H1 (cell line): ENCODE results near the gene TP53RK. TPM values are rescaled to one million over a fixed set of nuclear protein-coding genes. Genes with fewer than 3 reads are reported as not detected.

Experiments used
- CTCF ChIA-PET: fragments of 300-600 bp; sonication (Branson Sonifier 250); formaldehyde crosslinking; loops from one replicate; lab custom pipeline; 2021; ENCODE audit not compliant: partially characterized antibody; lab: Charles Lee
- POLR2A ChIA-PET: fragments of 300-600 bp; sonication (Branson Sonifier 250); formaldehyde crosslinking; loops from one replicate; lab custom pipeline; 2021; ENCODE audit warnings: inconsistent platforms; ENCODE audit not compliant: partially characterized antibody; lab: Charles Lee
- DNase-seq, 2 experiments: peaks; one replicate each; pipeline versions ENCODE4 v3.0.0 to v3.0.0-alpha.2; 2010 to 2022; ENCODE audit warnings: low spot score in 2 of 2, low read depth in 1 of 2, mixed read lengths in 1 of 2
- FAIRE-seq: peaks from 2 replicates; lab custom pipeline; 2011; peaks lifted over from hg19 to GRCh38; lab: Jason Lieb, UNC
- H2AFZ ChIP-seq: 2 replicates; pipeline ENCODE4 v1.8.1; 2012; ENCODE audit warnings: low read length, inconsistent platforms
- H2AK5ac ChIP-seq: 2 replicates; pipeline ENCODE4 v1.6.1; 2013; ENCODE audit warnings: low read depth, low read length
- H2BK120ac ChIP-seq: replicated peaks from 2 replicates; pipeline ENCODE3; 2013; ENCODE audit warnings: low read depth, low read length, inconsistent platforms
- H2BK12ac ChIP-seq: 2 replicates; pipeline ENCODE4 v1.6.1; 2013; ENCODE audit warnings: low read depth, low read length
- H2BK15ac ChIP-seq: 2 replicates; pipeline ENCODE4 v1.6.1; 2013; ENCODE audit warnings: low read length
- H2BK20ac ChIP-seq: 2 replicates; pipeline ENCODE4 v1.6.1; 2013; ENCODE audit warnings: low read length
- H2BK5ac ChIP-seq: 2 replicates; pipeline ENCODE4 v1.6.1; 2013; ENCODE audit warnings: low read depth, low read length
- H3K14ac ChIP-seq: 2 replicates; pipeline ENCODE4 v1.6.1; 2013; ENCODE audit warnings: inconsistent platforms; ENCODE audit not compliant: insufficient read length
- H3K18ac ChIP-seq: 2 replicates; pipeline ENCODE4 v1.6.1; 2013; ENCODE audit warnings: low read length; ENCODE audit errors: extremely low read depth
- H3K23ac ChIP-seq: 2 replicates; pipeline ENCODE4 v1.6.1; 2013; ENCODE audit warnings: inconsistent platforms; ENCODE audit not compliant: insufficient read length
- H3K23me2 ChIP-seq: 2 replicates; pipeline ENCODE4 v1.6.1; 2013; ENCODE audit warnings: low read depth, low read length
- H3K27ac ChIP-seq: 2 replicates; pipeline ENCODE4 v1.6.1; 2011; ENCODE audit warnings: low read depth, low read length, inconsistent platforms
- H3K27me3 ChIP-seq, 4 experiments: replicated peaks in 1 of 4; 1 replicate in 1 of 4; 2 replicates in 3 of 4; pipeline versions ENCODE4 v1.6.1 to v1.8.1; 2011 to 2013; ENCODE audit warnings: low read length in 3 of 4, mild to moderate bottlenecking in 3 of 4, inconsistent platforms in 2 of 4, mixed read lengths in 2 of 4, moderate library complexity in 1 of 4; ENCODE audit not compliant: control insufficient read depth in 3 of 4, insufficient read depth in 3 of 4; ENCODE audit errors: extremely low read depth in 1 of 4
- H3K36me3 ChIP-seq, 4 experiments: 2 replicates each; pipeline versions ENCODE4 v1.6.1 to v1.8.1; 2011 to 2013; ENCODE audit warnings: mild to moderate bottlenecking in 4 of 4, low read length in 3 of 4, moderate library complexity in 2 of 4, control low read depth in 1 of 4, inconsistent platforms in 1 of 4; ENCODE audit not compliant: insufficient read depth in 4 of 4, control insufficient read depth in 2 of 4
- H3K4ac ChIP-seq: replicated peaks from 2 replicates; pipeline ENCODE3; 2013; ENCODE audit warnings: low read length, low read depth, mixed read lengths, inconsistent platforms; ENCODE audit not compliant: insufficient read length
- H3K4me1 ChIP-seq, 4 experiments: replicated peaks in 1 of 4; 1 replicate in 1 of 4; 2 replicates in 3 of 4; pipeline versions ENCODE4 v1.6.1 to v1.8.1; 2011 to 2013; ENCODE audit warnings: low read length in 3 of 4, inconsistent platforms in 2 of 4, mixed read lengths in 1 of 4; ENCODE audit not compliant: insufficient read depth in 4 of 4, control insufficient read depth in 3 of 4
- H3K4me2 ChIP-seq, 2 experiments: 2 replicates each; pipeline versions ENCODE4 v1.6.1 to v1.8.1; 2011 to 2013; ENCODE audit warnings: low read depth in 2 of 2, low read length in 2 of 2, control low read depth in 1 of 2, inconsistent platforms in 1 of 2, mild to moderate bottlenecking in 1 of 2; ENCODE audit not compliant: insufficient read depth in 1 of 2
- H3K4me3 ChIP-seq, 4 experiments: fragments of 200-600, 300-600 bp in 1 of 4; sonication (generic), shearing (Covaris generic), sonication (Bioruptor Twin) in 1 of 4; 2 replicates each; pipeline versions ENCODE4 v1.5.1 to v1.8.1; 2011 to 2016; ENCODE audit warnings: low read length in 4 of 4, low read depth in 3 of 4, control low read depth in 2 of 4, inconsistent platforms in 2 of 4, mild to moderate bottlenecking in 2 of 4, mixed read lengths in 1 of 4, moderate library complexity in 1 of 4; ENCODE audit not compliant: insufficient read depth in 2 of 4; ENCODE audit errors: extremely low read depth in 1 of 4
- H3K56ac ChIP-seq: replicated peaks from 2 replicates; pipeline ENCODE3; 2013; ENCODE audit warnings: low read depth, mild to moderate bottlenecking, mixed read lengths, low read length, inconsistent platforms; ENCODE audit not compliant: insufficient read length
- H3K79me1 ChIP-seq: 2 replicates; pipeline ENCODE4 v1.6.1; 2013; ENCODE audit warnings: low read depth, low read length, control low read depth
- H3K79me2 ChIP-seq, 2 experiments: 2 replicates each; pipeline versions ENCODE4 v1.6.1 to v1.8.1; 2012 to 2013; ENCODE audit warnings: low read length in 2 of 2, mild to moderate bottlenecking in 2 of 2, inconsistent platforms in 1 of 2; ENCODE audit not compliant: insufficient read depth in 2 of 2, control insufficient read depth in 1 of 2
- H3K9ac ChIP-seq, 4 experiments: replicated peaks in 1 of 4; 1 replicate in 1 of 4; 2 replicates in 3 of 4; pipeline versions ENCODE4 v1.6.1 to v1.8.1; 2011 to 2013; ENCODE audit warnings: low read depth in 3 of 4, low read length in 3 of 4, control low read depth in 2 of 4, mild to moderate bottlenecking in 2 of 4, moderate library complexity in 2 of 4, inconsistent platforms in 1 of 4; ENCODE audit errors: extremely low read depth in 1 of 4
- H3K9me3 ChIP-seq, 2 experiments: 2 replicates each; pipeline versions ENCODE4 v1.6.1 to v1.8.1; 2012 to 2013; ENCODE audit warnings: mild to moderate bottlenecking in 2 of 2, moderate library complexity in 2 of 2, control low read depth in 1 of 2, inconsistent platforms in 1 of 2, low read depth in 1 of 2, low read length in 1 of 2, mixed read lengths in 1 of 2; ENCODE audit not compliant: insufficient read depth in 2 of 2
- H4K20me1 ChIP-seq, 2 experiments: replicated peaks in 1 of 2; 2 replicates each; pipeline versions ENCODE3 to v1.8.1; 2011 to 2013; ENCODE audit warnings: inconsistent platforms in 2 of 2, low read length in 2 of 2, mild to moderate bottlenecking in 1 of 2; ENCODE audit not compliant: insufficient read depth in 2 of 2, control insufficient read depth in 1 of 2
- H4K5ac ChIP-seq: 2 replicates; pipeline ENCODE4 v1.6.1; 2013; ENCODE audit warnings: low read length, low read depth, mixed read lengths, inconsistent platforms; ENCODE audit not compliant: insufficient read length
- H4K8ac ChIP-seq: 2 replicates; pipeline ENCODE4 v1.8.0; 2013; ENCODE audit warnings: mild to moderate bottlenecking, moderate library complexity, low read length, inconsistent platforms; ENCODE audit not compliant: insufficient read depth; ENCODE audit errors: extremely low read depth
- H4K91ac ChIP-seq: replicated peaks from 2 replicates; pipeline ENCODE3; 2013; ENCODE audit warnings: low read length, mixed read lengths, inconsistent platforms; ENCODE audit not compliant: insufficient read length
- BRCA1 ChIP-seq: IDR thresholded peaks from 2 replicates; pipeline ENCODE4 v1.6.1; 2012; ENCODE audit warnings: low read depth, low read length, improper control_type of control experiment
- ZNF274 ChIP-seq: IDR thresholded peaks from 2 replicates; pipeline ENCODE4 v1.7.0; 2012; ENCODE audit warnings: low read length, borderline replicate concordance; ENCODE audit errors: extremely low read depth
- WGBS, 2 experiments: shearing (Covaris generic) in 1 of 2; methylation state at CpG; one replicate each; pipeline versions ENCODE4 v1.1.6 to v1.1.7; 2013 to 2015; ENCODE audit warnings: low lambda C conversion rate in 2 of 2, mixed read lengths in 2 of 2, inconsistent platforms in 1 of 2, low coverage in 1 of 2, missing lambda C conversion rate in 1 of 2; ENCODE audit not compliant: insufficient replicate concordance in 2 of 2, insufficient coverage in 1 of 2, insufficient read length in 1 of 2; ENCODE audit errors: extremely low coverage in 1 of 2, missing lambda C conversion rate in 1 of 2; 5-methylcytosine and 5-hydroxymethylcytosine counted together
- polyA plus RNA-seq, 7 experiments: library from polyadenylated mRNA; depleted of rRNA in 3 of 7; stranded (reverse) in 5 of 7; unstranded in 2 of 7; fragments of >200 nt in 5 of 7; fragments of 200-250 nt in 2 of 7; gene quantifications; 1 replicate in 5 of 7; 2 replicates in 1 of 7; 4 replicates in 1 of 7; pipeline versions ENCODE4 v1.2.1 to v1.2.3, GENCODE V29; 2011 to 2013; ENCODE audit warnings: missing spikeins in 2 of 7, mixed read lengths in 2 of 7
- total RNA-seq: library from RNA; stranded (reverse); fragmentation: NEBNext Ultra II Directional; extraction: Animal tissue kit (Norgen Biotek cat#: 25700); gene quantifications from 2 replicates; pipeline ENCODE4 v1.2.1, GENCODE V29; 2021

The TP53RK gene
- total and polyA plus RNA-seq, 2 of the 8 experiments (the other 6 are each of a cell fraction or from before 2014, with no cell fraction given): 8.5 to 16.3 TPM

GRCh38 chr20:46642265-46642968 is 46.8 kb downstream of the TP53RK start:
- H3K23me2 ChIP-seq: no peaks in the 10 kb centered on the region
- CTCF ChIA-PET: interaction anchor here (0.6 to 2.8 kb wide), 6 partner anchors 9 to 121 kb away, joined by 3 to 10 read pairs (median 3); partner anchors contain the start of gene SLC13A3
- no peak overlapping the region for H2BK15ac ChIP-seq
- H3K4me3 ChIP-seq: no peak overlapping the region
- no peaks in the 10 kb centered on the region for H3K27me3 ChIP-seq
- H2AFZ ChIP-seq: no peak overlapping the region
- H2BK20ac ChIP-seq: no peak overlapping the region
- H3K79me1 ChIP-seq: no peaks in the 10 kb centered on the region
- H2BK5ac ChIP-seq: no peak overlapping the region
- no peak overlapping the region for H3K9ac ChIP-seq
- no peak overlapping the region for H4K5ac ChIP-seq
- H2BK120ac ChIP-seq: no peak overlapping the region
- peaks cover 0 to 4% (median 2%) of the 10 kb centered on the region in 4 experiments; a peak in 3 of 7 replicates for H3K4me1 ChIP-seq
- POLR2A ChIA-PET: interaction anchor here (0.6 kb wide), 1 partner anchor 23 kb away, joined by 3 read pairs; no protein-coding TSS in a partner anchor
- no peaks in the 10 kb centered on the region for H3K9me3 ChIP-seq
- H3K14ac ChIP-seq: no peak overlapping the region
- peaks cover 0 to 1% of the 10 kb centered on the region in 2 experiments for H4K20me1 ChIP-seq
- 89% methylated on average over 12 of the region's 12 CpGs; no CpG with 5 or more reads in 1 of the 2 experiments for WGBS, 2 experiments
- H4K8ac ChIP-seq: no peak overlapping the region
- H2AK5ac ChIP-seq: no peak overlapping the region
- no peak overlapping the region for H3K23ac ChIP-seq
- H3K4me2 ChIP-seq: no peak overlapping the region
- TF ChIP-seq ZNF274: no peak
- TF ChIP-seq BRCA1: no peak
- H3K18ac ChIP-seq: no peak overlapping the region
- no peak overlapping the region for H2BK12ac ChIP-seq
- H3K4ac ChIP-seq: no peak overlapping the region
- H3K27ac ChIP-seq: no peak overlapping the region
- no peak for DNase-seq
- no peak for FAIRE-seq
- no peak overlapping the region for H3K56ac ChIP-seq
- H3K36me3 ChIP-seq: no peaks in the 10 kb centered on the region
- H4K91ac ChIP-seq: no peak overlapping the region
- H3K79me2 ChIP-seq: no peaks in the 10 kb centered on the region
